ENCODE data around the gene MINDY4. TPM values are rescaled to one million over a fixed set of nuclear protein-coding genes. Genes with fewer than 3 reads are reported as not detected.

Gene MINDY4
- total RNA-seq, 2 donors from 2014 or later, result 1.6 to 1.8 TPM

DNA sequence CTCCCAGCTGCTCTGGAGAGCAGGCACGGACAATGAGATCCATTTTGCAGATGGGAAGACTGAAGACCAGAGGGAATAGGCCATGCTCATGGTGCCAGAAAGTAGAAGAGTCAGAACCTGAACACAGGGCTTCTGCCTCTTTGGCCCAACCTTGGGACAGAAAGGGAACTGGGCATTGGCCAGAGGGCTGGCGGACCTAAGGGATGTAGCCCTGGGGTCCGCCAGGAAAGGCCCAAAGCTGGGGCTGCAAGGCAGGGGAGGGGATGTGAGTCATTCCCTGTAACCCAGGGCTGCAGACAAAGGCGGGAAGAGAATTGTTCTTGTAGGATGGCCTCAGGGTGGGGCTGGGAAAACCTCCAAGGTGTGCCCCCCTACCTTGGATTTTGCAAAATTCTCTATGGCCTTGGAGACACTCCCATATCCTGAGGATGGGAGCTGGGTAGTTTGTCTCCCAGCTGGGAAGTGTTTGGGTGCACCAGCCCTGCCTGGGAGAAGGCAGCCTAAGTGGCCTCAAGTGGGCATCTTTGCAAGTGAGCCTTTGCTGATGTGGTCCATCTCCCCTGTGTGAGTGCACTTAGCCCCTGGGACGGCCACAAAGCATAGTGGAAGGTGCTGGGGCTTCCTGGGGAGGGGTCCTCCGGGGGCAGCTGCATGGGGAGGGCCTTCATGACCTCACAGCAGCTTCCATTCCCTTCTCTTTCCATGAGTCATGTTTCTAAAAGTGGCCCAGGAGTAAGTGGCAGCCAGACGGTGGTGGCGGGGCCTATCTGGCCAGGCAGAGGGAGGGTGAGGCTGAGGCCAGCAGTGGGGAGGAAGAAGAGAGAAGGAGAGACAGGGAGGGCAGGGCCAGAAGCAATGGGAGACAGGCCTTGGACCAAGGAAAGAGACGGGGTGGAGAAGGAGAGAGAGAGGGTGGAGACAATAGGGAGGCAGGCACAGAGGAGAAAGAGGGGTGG is 149.6 kb downstream of the MINDY4 start:
- H3K4me3 Mint-ChIP-seq, result no peak overlapping the region
- ATAC-seq (no peak), DNase-seq (peak in 2 of 3 donors; percentile 3 to 7)

DNA sequence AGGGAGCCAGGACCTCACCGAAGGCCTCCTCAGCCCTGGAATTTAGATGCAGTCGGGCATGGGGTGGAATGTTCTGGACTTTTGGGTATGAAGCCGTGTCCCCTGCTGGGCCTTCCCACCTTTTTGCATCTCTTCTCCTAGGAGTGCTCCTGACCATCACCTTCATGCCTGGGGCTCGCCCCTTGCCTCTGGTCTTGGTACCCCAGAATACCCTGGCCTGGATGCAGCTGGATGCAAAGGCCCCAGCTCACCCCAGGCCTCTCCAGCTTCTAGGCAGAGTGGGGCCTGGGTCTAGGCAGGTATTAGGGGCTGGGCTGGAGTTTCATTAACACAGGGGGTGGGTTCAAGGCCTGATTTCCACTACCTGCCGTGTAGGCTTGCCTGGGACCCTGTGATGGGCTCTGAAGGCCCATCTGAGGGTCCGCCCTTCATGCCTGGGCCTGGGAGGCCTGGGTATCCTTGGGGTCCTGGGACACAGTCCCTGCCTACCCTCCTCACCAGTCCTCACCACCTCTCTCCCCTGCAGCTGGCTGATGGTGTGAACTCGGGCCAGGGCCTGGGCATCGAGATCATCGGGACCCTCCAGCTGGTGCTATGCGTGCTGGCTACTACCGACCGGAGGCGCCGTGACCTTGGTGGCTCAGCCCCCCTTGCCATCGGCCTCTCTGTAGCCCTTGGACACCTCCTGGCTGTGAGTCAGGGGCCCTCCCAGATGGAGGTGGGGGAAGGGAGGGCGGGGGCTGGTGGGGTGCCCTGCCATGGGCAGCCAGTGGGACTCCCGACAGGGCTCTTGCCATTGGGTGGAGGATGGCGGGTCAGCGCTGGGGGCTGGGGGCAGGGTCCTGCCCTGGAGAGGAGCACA is 150.6 kb downstream of the MINDY4 start:
- Mint-ChIP-seq H3K27me3 (no peaks in the 10 kb centered on the region), H3K4me3 (no peak overlapping the region), H3K36me3 (ENCODE audit: low read depth) (no peaks in the 10 kb centered on the region), H3K27ac (no peak overlapping the region), H3K4me1 (no peaks in the 10 kb centered on the region)
- ATAC-seq (no peak), DNase-seq (peak in 2 of 3 donors; percentile 3 to 6)
- no peaks in the 10 kb centered on the region for H3K9me3 ChIP-seq (ENCODE audit: control insufficient read depth, low read length, poor library complexity, severe bottlenecking)

More for the DNA sequence above, 149.6 kb downstream of the MINDY4 start:
- Mint-ChIP-seq H3K27ac (no peak overlapping the region), H3K36me3 (ENCODE audit: low read depth) (no peaks in the 10 kb centered on the region), H3K4me1 (no peaks in the 10 kb centered on the region), H3K27me3 (no peaks in the 10 kb centered on the region)
- H3K9me3 ChIP-seq (ENCODE audit: control insufficient read depth, low read length, poor library complexity, severe bottlenecking), result no peaks in the 10 kb centered on the region

DNA sequence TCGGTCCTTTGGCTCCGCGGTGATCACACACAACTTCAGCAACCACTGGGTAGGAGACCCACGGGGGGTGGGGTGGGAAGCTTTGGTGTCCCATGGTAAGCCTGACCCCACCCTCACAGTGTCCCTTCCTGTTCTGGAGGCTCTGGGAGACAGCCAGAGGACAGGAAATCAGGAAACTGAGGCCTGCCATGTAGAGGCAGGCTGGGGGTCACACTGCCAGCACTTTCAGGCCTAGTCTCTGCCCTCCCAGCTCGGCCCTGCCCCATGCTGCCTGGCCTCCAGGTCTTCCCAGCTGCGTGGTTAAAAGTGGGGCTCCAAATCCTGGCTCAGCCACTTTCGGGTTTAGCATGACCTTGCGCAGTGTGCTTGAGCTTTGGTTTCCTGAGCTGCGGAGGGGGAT is 151.4 kb downstream of the MINDY4 start:
- no peak for DNase-seq
- Mint-ChIP-seq H3K4me1 (no peaks in the 10 kb centered on the region), H3K4me3 (no peak overlapping the region), H3K27me3 (no peaks in the 10 kb centered on the region), H3K27ac (no peak overlapping the region), H3K36me3 (ENCODE audit: low read depth) (no peaks in the 10 kb centered on the region)
- H3K9me3 ChIP-seq (ENCODE audit: control insufficient read depth, low read length, poor library complexity, severe bottlenecking), result no peaks in the 10 kb centered on the region
- ATAC-seq, result no peak

DNA sequence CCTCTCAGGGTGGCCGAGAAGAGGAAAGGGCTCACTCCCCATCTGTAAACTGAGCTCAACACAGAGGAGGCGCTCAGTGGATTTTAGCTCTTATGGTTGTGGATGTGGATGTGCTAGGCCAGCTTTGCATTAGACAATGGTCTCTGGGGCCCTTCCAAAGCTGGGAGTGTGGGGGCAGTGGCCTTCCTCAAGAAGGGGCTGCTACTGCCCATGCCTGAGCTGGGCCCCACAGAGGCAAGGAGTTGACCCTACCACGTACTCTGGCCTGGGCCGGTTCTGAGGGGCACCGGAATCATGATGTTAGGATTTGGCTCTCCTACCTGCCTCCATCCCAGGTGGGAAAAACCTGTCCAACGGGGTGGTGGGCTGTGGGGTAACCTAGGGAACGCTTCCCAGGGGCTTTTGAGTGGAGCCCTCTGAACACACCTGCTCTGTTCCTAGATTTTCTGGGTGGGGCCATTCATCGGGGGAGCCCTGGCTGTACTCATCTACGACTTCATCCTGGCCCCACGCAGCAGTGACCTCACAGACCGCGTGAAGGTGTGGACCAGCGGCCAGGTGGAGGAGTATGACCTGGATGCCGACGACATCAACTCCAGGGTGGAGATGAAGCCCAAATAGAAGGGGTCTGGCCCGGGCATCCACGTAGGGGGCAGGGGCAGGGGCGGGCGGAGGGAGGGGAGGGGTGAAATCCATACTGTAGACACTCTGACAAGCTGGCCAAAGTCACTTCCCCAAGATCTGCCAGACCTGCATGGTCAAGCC is 152.0 kb downstream of the MINDY4 start:
- Mint-ChIP-seq H3K27ac (no peak overlapping the region), H3K36me3 (ENCODE audit: low read depth) (no peaks in the 10 kb centered on the region), H3K4me1 (no peaks in the 10 kb centered on the region), H3K27me3 (no peaks in the 10 kb centered on the region), H3K4me3 (no peak overlapping the region)
- no peak for ATAC-seq
- DNase-seq, result peak in 2 of 3 donors; percentile 4
- H3K9me3 ChIP-seq (ENCODE audit: control insufficient read depth, low read length, poor library complexity, severe bottlenecking), result no peaks in the 10 kb centered on the region

DNA sequence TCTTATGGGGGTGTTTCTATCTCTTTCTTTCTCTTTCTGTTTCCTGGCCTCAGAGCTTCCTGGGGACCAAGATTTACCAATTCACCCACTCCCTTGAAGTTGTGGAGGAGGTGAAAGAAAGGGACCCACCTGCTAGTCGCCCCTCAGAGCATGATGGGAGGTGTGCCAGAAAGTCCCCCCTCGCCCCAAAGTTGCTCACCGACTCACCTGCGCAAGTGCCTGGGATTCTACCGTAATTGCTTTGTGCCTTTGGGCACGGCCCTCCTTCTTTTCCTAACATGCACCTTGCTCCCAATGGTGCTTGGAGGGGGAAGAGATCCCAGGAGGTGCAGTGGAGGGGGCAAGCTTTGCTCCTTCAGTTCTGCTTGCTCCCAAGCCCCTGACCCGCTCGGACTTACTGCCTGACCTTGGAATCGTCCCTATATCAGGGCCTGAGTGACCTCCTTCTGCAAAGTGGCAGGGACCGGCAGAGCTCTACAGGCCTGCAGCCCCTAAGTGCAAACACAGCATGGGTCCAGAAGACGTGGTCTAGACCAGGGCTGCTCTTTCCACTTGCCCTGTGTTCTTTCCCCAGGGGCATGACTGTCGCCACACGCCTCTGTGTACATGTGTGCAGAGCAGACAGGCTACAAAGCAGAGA is 152.7 kb downstream of the MINDY4 start:
- no peak overlapping the region for H3K4me3 Mint-ChIP-seq
- no peaks in the 10 kb centered on the region for H3K4me1 Mint-ChIP-seq
- ATAC-seq (no peak), DNase-seq (peak in 2 of 3 donors; percentile 3 to 5)
- H3K27me3 Mint-ChIP-seq, result no peaks in the 10 kb centered on the region
- H3K27ac Mint-ChIP-seq, result no peak overlapping the region
- H3K36me3 Mint-ChIP-seq (ENCODE audit: low read depth), result no peaks in the 10 kb centered on the region
- no peaks in the 10 kb centered on the region for H3K9me3 ChIP-seq (ENCODE audit: control insufficient read depth, low read length, poor library complexity, severe bottlenecking)

DNA sequence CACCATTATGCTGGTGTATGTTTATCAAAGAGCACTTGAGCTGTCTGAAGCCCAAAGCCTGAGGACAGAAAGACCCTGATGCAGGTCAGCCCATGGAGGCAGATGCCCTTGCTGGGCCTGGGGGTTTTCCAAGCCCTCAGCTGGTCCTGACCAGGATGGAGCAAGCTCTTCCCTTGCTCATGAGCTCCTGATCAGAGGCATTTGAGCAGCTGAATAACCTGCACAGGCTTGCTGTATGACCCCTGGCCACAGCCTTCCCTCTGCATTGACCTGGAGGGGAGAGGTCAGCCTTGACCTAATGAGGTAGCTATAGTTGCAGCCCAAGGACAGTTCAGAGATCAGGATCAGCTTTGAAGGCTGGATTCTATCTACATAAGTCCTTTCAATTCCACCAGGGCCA is 153.4 kb downstream of the MINDY4 start:
- Mint-ChIP-seq H3K4me3 (no peak overlapping the region), H3K4me1 (no peaks in the 10 kb centered on the region), H3K27me3 (peaks cover 4% of the 10 kb centered on the region), H3K27ac (no peak overlapping the region), H3K36me3 (ENCODE audit: low read depth) (no peaks in the 10 kb centered on the region)
- ATAC-seq, result no peak
- no peaks in the 10 kb centered on the region for H3K9me3 ChIP-seq (ENCODE audit: control insufficient read depth, low read length, poor library complexity, severe bottlenecking)
- no peak for DNase-seq

DNA sequence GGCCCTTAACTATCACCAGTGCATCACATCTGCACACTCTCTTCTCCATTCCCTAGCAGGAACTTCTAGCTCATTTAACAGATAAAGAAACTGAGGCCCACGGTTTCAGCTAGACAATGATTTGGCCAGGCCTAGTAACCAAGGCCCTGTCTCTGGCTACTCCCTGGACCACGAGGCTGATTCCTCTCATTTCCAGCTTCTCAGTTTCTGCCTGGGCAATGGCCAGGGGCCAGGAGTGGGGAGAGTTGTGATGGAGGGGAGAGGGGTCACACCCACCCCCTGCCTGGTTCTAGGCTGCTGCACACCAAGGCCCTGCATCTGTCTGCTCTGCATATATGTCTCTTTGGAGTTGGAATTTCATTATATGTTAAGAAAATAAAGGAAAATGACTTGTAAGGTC is 153.9 kb downstream of the MINDY4 start:
- DNase-seq, result no peak
- Mint-ChIP-seq H3K27ac (no peak overlapping the region), H3K27me3 (peaks cover 8% of the 10 kb centered on the region), H3K4me3 (no peak overlapping the region), H3K4me1 (no peaks in the 10 kb centered on the region), H3K36me3 (ENCODE audit: low read depth) (no peaks in the 10 kb centered on the region)
- no peaks in the 10 kb centered on the region for H3K9me3 ChIP-seq (ENCODE audit: control insufficient read depth, low read length, poor library complexity, severe bottlenecking)
- no peak for ATAC-seq

DNA sequence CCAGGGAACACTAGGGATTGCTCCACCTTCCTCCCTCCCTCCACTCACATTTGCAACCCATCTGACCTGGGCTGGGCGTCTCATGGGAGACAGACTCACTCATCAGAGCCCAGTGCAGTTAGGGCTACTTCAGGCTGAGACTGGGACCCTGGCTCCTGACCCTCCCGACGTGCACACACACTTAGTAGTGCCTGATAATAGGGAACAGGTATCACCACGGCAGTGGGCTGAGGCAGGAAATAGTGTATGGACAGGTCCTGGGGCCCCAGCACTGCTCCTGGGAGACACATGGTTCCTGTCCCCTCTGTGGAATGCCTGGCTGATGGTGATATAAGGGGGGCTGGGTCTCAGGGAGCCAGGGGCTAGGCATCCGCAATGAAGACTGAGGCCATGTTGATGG is 154.7 kb downstream of the MINDY4 start:
- ATAC-seq (no peak), DNase-seq (peak in 1 of 3 donors; percentile 3)
- no peaks in the 10 kb centered on the region for H3K36me3 Mint-ChIP-seq (ENCODE audit: low read depth)
- H3K4me1 Mint-ChIP-seq, result no peaks in the 10 kb centered on the region
- no peaks in the 10 kb centered on the region for H3K9me3 ChIP-seq (ENCODE audit: control insufficient read depth, low read length, poor library complexity, severe bottlenecking)
- H3K27me3 Mint-ChIP-seq, result peaks cover 8% of the 10 kb centered on the region
- H3K4me3 Mint-ChIP-seq, result no peak overlapping the region
- H3K27ac Mint-ChIP-seq, result no peak overlapping the region

DNA sequence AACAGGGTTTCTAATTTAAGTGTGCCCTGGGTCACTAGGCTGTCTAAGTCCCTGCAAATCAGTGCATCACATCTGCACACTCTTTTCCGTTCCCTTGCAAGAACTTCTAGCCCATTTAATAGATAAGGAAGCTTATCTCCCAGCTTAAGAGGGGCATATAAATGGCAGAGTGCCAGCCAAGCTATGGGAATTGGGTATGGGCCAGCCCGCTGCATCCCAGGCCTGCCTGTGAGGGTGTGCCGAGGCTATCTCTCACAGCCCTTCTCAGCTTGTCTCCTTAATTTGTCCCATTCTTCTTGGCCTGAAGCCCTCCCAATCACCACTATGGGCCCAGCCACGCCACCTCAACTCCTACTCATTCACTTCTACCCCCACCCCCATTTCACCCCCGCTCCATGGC is 155.1 kb downstream of the MINDY4 start:
- no peak overlapping the region for H3K27ac Mint-ChIP-seq
- peaks cover 10% of the 10 kb centered on the region for H3K27me3 Mint-ChIP-seq
- no peak overlapping the region for H3K4me3 Mint-ChIP-seq
- no peak for ATAC-seq
- no peak for DNase-seq
- H3K36me3 Mint-ChIP-seq (ENCODE audit: low read depth), result no peaks in the 10 kb centered on the region
- no peaks in the 10 kb centered on the region for H3K9me3 ChIP-seq (ENCODE audit: control insufficient read depth, low read length, poor library complexity, severe bottlenecking)
- H3K4me1 Mint-ChIP-seq, result no peaks in the 10 kb centered on the region

DNA sequence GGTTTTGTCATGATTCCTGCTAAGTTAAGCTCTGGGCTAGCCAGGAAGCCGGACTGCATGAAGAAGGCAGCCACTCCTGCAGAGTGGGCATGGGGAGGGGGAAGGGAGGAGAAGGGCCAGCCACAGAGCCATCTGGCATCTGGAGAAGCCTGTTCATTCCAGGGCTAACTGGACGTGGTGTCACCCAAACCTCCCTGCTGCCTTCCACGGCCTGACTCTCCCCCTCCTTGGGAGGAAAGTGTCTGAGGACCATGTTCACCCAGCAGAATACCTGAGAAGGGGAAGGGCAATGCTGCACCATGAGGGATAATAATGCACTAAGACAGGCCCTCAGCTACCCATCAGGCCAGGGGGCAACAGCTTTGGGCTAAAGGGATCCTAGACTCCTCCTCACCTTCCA is 155.8 kb downstream of the MINDY4 start:
- DNase-seq (no peak), ATAC-seq (no peak)
- Mint-ChIP-seq H3K4me3 (no peak overlapping the region), H3K4me1 (no peaks in the 10 kb centered on the region), H3K36me3 (ENCODE audit: low read depth) (no peaks in the 10 kb centered on the region), H3K27ac (no peak overlapping the region), H3K27me3 (peaks cover 15% of the 10 kb centered on the region)
- H3K9me3 ChIP-seq (ENCODE audit: control insufficient read depth, low read length, poor library complexity, severe bottlenecking), result no peaks in the 10 kb centered on the region

DNA sequence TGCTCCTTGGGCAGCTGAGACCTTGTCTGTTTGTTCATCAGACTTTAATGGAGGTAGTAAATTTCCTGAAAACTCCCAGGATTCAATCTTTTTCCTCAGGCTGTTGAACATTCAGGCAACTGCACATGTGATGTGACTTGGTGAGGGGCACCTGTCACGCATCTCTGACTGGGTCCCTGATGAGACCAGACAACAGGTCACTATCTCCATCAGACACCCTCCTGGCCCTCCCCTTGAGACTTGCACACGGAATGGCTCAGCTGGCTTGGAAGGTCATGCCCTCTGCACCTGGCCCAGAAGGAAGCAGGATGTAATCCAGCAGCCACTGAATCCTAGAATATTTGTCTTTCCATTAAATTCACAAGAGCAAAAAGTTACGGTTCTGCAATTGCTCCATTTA is 156.3 kb downstream of the MINDY4 start:
- no peak for DNase-seq
- H3K9me3 ChIP-seq (ENCODE audit: control insufficient read depth, low read length, poor library complexity, severe bottlenecking), result no peaks in the 10 kb centered on the region
- no peaks in the 10 kb centered on the region for H3K36me3 Mint-ChIP-seq (ENCODE audit: low read depth)
- H3K4me1 Mint-ChIP-seq, result no peaks in the 10 kb centered on the region
- peaks cover 19% of the 10 kb centered on the region for H3K27me3 Mint-ChIP-seq
- H3K4me3 Mint-ChIP-seq, result no peak overlapping the region
- ATAC-seq, result no peak
- no peak overlapping the region for H3K27ac Mint-ChIP-seq

DNA sequence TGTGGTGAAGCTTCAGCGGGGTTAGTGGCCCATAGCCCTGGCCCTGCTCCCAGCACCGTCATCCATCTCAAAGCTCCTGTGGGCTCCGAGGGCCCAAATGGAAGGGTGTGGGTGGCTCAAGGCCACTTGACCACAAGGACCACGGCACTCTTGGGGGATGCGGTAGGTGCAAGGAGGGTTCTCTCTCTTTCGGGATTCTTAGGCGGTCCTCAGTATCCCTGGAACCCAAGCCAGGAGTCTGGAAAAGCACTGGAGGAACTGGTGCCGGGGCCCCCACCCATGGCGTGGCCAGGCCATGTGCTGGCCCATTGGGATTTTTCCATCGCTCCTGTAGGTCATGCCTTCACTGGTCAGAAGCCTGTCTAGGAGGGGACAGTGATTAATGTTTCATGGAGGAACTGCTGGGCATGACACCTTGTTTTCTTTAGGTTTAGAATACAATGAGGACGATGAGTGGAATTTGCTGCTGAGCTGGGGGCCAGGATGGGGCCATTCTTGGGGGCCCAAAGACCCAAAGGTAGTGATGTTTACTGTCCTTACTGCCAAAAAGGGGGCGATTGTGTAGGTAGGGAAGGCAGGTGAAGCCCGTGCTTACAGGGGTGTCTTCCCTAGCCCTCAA is 157.1 kb downstream of the MINDY4 start:
- no peak overlapping the region for H3K4me3 Mint-ChIP-seq
- no peak for DNase-seq
- H3K27me3 Mint-ChIP-seq, result peaks cover 19% of the 10 kb centered on the region
- no peak overlapping the region for H3K27ac Mint-ChIP-seq
- no peaks in the 10 kb centered on the region for H3K36me3 Mint-ChIP-seq (ENCODE audit: low read depth)
- H3K9me3 ChIP-seq (ENCODE audit: control insufficient read depth, low read length, poor library complexity, severe bottlenecking), result no peaks in the 10 kb centered on the region
- ATAC-seq, result no peak
- no peaks in the 10 kb centered on the region for H3K4me1 Mint-ChIP-seq
